ENCODE data around the gene CERK. TPM values are rescaled to one million over a fixed set of nuclear protein-coding genes. Genes with fewer than 3 reads are reported as not detected.

CERK gene
- total RNA-seq, 4 donors from 2014 or later, result 20.3 to 42.0 (median 24.7) TPM

DNA sequence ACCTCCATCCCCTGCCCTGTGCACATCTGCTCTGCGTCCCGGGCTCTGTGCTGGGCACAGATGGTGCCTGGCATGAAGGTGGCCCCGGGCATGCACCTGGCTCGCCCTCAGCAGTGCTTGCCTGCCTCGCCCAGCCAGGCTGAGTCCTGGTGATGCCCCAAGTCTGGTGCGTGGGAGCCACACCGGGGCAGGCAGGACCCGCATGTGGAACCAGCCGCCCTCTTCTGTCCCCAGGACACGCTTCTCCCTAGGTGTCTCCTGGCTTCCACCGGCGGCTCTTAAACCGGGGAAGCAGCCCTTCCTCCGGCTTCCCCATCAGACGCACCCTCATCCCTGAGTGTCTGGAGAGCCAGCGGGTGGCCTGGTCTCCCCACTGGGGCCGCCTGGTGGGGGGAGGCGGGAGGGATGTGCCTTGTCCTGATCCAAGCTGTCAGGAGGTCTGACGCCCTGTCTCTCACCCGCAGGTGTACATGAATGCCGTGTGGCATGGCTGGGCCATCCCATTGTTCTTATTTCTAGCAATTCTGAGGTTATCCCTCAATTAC, 72.8 kb downstream of the CERK start:
- Histone ChIP-seq H3K4me1 (no peaks in the 10 kb centered on the region), H3K9me3 (no peaks in the 10 kb centered on the region), H3K36me3 (peaks cover 0 to 93% (median 17%) of the 10 kb centered on the region in 3 donors), H3K27me3 (no peaks in the 10 kb centered on the region), H3K4me3 (no peak overlapping the region), H3K27ac (no peak overlapping the region)
- DNase-seq (ENCODE audit: low spot score in 2 of 2), result no peak
- TF ChIP-seq POLR2A (IDR thresholded peaks at IDR 0.05) (no peak), EP300 (IDR thresholded peaks at IDR 0.05) (no peak)
- TF ChIP-seq, protein P1, sequence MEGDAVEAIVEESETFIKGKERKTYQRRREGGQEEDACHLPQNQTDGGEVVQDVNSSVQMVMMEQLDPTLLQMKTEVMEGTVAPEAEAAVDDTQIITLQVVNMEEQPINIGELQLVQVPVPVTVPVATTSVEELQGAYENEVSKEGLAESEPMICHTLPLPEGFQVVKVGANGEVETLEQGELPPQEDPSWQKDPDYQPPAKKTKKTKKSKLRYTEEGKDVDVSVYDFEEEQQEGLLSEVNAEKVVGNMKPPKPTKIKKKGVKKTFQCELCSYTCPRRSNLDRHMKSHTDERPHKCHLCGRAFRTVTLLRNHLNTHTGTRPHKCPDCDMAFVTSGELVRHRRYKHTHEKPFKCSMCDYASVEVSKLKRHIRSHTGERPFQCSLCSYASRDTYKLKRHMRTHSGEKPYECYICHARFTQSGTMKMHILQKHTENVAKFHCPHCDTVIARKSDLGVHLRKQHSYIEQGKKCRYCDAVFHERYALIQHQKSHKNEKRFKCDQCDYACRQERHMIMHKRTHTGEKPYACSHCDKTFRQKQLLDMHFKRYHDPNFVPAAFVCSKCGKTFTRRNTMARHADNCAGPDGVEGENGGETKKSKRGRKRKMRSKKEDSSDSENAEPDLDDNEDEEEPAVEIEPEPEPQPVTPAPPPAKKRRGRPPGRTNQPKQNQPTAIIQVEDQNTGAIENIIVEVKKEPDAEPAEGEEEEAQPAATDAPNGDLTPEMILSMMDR (IDR thresholded peaks at IDR 0.05), result no peak
- WGBS, 2 donors, result 92 to 95% methylated on average over 16 to 17 of the region's 21 CpGs

DNA sequence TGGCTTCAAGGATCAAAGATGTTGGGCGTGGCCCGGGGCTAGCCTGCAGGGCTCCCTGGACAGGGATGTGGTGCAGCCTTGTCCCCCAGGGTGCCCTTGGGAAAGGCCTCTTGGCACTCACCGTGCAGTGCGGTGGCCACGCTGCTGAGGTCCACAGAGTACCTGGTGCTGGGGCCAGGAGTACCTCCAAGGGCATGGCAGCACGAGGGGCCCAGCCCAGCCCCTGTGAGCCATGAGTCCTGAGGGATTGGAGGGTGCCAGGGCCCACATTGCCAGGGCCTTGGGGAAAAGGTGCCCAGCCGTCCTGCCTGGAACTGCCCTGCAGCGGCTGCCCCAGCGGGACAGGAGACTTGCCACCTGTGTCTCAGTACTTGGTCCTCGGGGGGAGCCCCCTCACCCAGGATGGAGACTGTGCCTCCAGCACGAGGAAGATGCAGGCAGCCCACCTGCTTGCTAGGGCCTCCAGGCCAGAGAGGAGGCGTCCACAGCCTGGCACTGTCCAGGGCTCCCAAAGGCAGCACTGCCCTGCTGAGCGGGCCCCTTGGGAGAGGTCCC, 73.7 kb downstream of the CERK start:
- Histone ChIP-seq H3K4me1 (no peaks in the 10 kb centered on the region), H3K9me3 (no peaks in the 10 kb centered on the region), H3K27ac (no peak overlapping the region), H3K4me3 (no peak overlapping the region), H3K36me3 (peaks cover 0 to 95% (median 17%) of the 10 kb centered on the region in 3 donors), H3K27me3 (no peaks in the 10 kb centered on the region)
- TF ChIP-seq EP300 (IDR thresholded peaks at IDR 0.05) (no peak), POLR2A (IDR thresholded peaks at IDR 0.05) (no peak)
- TF ChIP-seq, protein P1 (IDR thresholded peaks at IDR 0.05), result no peak
- 88 to 90% methylated on average over 5 to 12 of the region's 13 CpGs for WGBS, 2 donors
- no peak for DNase-seq (ENCODE audit: low spot score in 2 of 2)

DNA sequence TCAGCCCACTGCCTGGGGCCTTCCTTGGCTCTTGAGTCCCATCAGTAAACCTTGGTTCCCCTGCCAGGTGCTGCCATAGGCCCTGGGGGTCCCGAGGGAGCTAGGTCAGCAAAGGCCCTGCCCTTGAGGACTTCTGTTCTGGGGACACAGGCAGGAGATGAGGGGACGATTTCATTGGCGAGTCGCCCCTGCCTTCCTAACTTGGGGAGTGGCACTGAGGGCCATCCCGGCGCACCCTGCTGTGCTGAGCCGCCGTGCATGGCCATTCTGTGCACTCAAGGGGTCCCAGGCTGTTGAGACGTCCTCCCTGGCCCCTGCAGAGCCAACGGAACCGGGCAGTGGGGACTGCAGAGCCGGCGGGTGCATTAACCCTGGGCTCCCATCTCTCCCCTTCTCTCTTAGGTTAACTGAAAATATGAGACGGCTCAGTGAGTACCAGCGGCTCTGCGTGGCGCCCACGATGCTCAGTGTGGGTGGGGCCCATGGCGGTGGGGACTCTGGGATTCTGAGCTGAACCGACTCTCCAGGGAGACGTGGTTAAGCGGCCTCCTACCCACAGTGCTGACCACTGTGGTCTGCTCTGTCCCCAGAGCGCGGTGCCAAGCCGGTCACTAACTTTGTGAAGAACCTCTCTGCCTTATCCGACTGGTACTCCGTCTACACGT, 74.5 kb downstream of the CERK start:
- TF ChIP-seq, protein P1 (IDR thresholded peaks at IDR 0.05), result no peak
- TF ChIP-seq EP300 (IDR thresholded peaks at IDR 0.05), result no peak
- no peak for TF ChIP-seq POLR2A (IDR thresholded peaks at IDR 0.05)
- Histone ChIP-seq H3K27ac (no peak overlapping the region), H3K36me3 (peaks cover 0 to 95% (median 17%) of the 10 kb centered on the region in 3 donors), H3K4me3 (no peak overlapping the region), H3K9me3 (no peaks in the 10 kb centered on the region), H3K27me3 (no peaks in the 10 kb centered on the region), H3K4me1 (no peaks in the 10 kb centered on the region)
- no peak for DNase-seq (ENCODE audit: low spot score in 2 of 2)
- 85 to 91% methylated on average over 20 to 25 of the region's 28 CpGs for WGBS, 2 donors

DNA sequence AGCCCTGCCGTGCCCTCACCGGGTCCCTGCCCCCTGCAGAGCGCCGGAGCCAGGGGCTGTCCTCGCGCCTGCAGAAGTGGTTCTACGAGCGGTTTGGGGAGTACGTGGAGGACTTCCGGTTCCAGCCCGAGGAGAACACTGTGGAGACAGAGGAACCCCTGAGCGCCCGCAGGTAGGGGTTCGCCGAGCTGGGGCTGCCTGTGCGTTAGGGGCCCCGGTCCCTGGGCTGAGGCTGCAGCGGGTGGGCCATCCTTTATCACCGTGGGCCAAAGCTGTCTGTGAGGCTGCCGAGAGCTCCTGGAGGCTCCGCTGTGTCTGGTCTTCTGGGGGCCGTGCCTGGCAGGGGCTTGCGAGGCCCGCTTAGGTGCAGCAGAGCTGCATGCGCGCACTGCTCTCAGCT, 75.1 kb downstream of the CERK start:
- TF ChIP-seq, protein P1 (IDR thresholded peaks at IDR 0.05), result no peak
- Histone ChIP-seq H3K27ac (no peak overlapping the region), H3K27me3 (no peaks in the 10 kb centered on the region), H3K36me3 (peaks cover 0 to 95% (median 17%) of the 10 kb centered on the region in 3 donors), H3K4me3 (no peak overlapping the region), H3K4me1 (no peaks in the 10 kb centered on the region), H3K9me3 (no peaks in the 10 kb centered on the region)
- 89 to 95% methylated on average over 16 to 20 of the region's 26 CpGs for WGBS, 2 donors
- DNase-seq (ENCODE audit: low spot score in 2 of 2), result no peak

DNA sequence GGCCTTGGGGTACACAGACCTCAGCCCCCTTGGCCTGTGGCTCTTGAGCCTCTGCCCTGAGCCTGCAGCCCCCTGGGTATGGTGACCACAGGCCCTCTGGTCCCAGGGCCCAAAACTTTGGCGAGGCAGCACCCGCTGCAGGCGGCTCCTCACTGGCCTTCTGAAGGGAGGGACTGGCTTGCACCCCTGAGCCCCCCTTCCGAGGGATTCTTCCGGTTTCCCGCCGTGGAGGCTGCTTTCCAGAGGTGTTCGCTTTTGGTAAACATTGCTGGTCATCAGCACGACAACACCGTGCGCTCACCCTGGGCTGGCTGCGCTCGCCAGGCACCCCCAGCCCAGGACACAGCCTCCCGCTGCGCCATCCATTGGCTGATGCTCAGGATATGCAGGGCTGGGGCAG, 75.8 kb downstream of the CERK start:
- TF ChIP-seq POLR2A (IDR thresholded peaks at IDR 0.05) (no peak), EP300 (IDR thresholded peaks at IDR 0.05) (no peak)
- TF ChIP-seq, protein P1 (IDR thresholded peaks at IDR 0.05), result no peak
- no peaks in the 10 kb centered on the region for H3K27me3 ChIP-seq
- 89 to 90% methylated on average over 12 to 15 of the region's 15 CpGs for WGBS, 2 donors
- no peak overlapping the region for H3K4me3 ChIP-seq
- H3K4me1 ChIP-seq, result no peaks in the 10 kb centered on the region
- peaks cover 0 to 90% (median 17%) of the 10 kb centered on the region in 3 donors for H3K36me3 ChIP-seq
- H3K9me3 ChIP-seq, result no peaks in the 10 kb centered on the region
- DNase-seq (ENCODE audit: low spot score in 2 of 2), result no peak
- H3K27ac ChIP-seq, result no peak overlapping the region
